Putamen (tissue), 1 donor: ENCODE measurements around the gene TRIM54.

Experiments used
- DNase-seq: peaks from one replicate; pipeline ENCODE4 v3.0.0-alpha.2; 2016; ENCODE audit warnings: low spot score

Gene TRIM54

DNA sequence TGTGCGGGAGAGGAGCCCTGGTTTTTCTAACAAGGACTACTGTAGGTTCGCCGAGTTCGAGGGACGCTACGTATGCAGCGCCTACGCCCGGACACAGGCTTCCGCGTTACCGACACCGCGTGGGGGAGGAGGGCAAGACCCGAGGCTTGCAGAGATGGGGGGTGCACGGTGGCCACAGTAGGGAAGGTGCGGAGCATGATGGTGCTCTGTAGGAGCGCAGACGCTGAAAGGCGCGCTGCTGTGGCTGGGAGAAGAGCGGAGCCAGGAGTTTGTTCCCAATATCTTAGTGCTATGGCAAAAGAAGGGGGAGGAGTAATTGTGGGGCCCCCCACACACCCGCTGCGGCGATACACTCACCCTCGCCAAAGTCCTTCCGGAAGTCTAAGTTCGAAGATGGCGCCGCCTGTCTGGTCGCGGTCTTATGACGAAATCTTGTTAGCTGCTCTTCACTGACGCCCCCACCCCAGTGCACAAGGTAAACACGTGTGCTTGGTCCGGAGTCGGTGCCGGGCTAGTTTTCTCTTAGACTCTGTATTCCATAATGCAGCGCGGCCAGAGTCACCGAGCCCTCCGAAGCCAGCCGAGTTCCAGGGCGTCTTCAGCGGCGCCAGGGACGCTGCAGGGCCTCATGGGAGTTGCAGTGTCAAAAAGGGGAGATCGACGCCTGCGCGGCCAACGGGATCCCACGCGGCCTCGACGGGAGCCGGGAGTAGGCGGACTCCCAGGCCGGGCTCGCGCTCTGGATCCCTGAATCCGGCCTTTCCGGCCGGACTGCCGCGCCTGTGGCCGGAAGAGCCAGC is 74.4 kb downstream of the TRIM54 start, which contains the start of gene GTF3C2:
TSS of gene GTF3C2 (minus strand) at position 383 of the 800 bp plus-strand sequence. CDS start 13,210 bp downstream, outside the sequence.
- peak; percentile 96 for DNase-seq
